Measurements from ENCODE around the gene ZC3H12D.

DNA sequence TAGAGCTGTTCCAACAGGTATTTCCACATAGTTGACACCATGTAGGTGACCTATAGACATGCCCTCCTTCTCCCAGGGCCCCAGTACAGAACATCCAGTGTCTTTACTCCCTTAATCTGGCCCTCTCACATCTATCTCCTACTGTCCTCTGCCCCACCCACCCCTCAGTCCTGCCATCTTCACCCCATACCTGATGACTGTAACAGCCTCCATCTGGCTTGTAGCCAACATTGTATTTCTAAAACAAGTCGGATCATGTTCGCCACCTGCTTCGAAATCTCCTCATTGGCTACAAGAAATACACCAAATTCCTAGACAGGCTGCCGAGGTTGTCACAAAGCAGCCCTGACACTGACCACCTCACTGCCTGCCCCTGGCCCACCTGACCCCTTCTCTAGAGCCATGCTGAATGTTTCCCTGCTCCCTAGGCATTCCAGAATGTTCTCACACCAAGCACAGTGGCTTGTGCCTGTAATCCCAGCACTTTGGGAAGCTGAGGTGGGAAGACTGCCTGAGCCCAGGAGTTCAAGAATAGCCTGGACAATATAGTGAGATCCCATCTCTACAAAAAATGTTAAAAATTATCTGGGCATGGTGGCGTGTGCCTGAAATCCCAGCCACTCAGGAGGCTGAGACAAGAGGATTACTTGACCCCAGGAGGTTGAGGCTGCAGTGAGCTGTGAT, 6.0 kb downstream of the ZC3H12D start:
- TF ChIP-seq EZH2 (IDR thresholded peaks at IDR 0.05) (no peak), POLR2AphosphoS5 (IDR thresholded peaks at IDR 0.05; ENCODE audit: borderline replicate concordance, low read depth, low read length) (no peak)
